DND-41 (cell line): Measurements from ENCODE around the gene HCRT.
"Not testable (repeated sequence)": the region's sequence is repeated elsewhere in the genome, so short reads cannot be mapped to it uniquely, and the experiment has no call there.

Experiments used
- ATAC-seq: fragments of 200-7000 bp; cut with Tn5 transposase; 3 replicates; pipeline ENCODE4 v1.9.1; 2021; ENCODE audit warnings: low read depth; ENCODE audit not compliant: insufficient read depth
- DNase-seq: peaks from one replicate; pipeline ENCODE4 v3.0.0-alpha.2; 2020
- H2AFZ ChIP-seq: 2 replicates; pipeline ENCODE4 v1.6.0; 2012; ENCODE audit warnings: low read depth, low read length
- H3K27ac ChIP-seq: 2 replicates; pipeline ENCODE4 v1.5.1; 2012; ENCODE audit warnings: low read length, inconsistent platforms
- H3K27me3 ChIP-seq: fragments of 200-600 bp; sonication (generic); 2 replicates; pipeline ENCODE4 v1.6.0; 2012; ENCODE audit warnings: low read length, mild to moderate bottlenecking, inconsistent platforms; ENCODE audit not compliant: insufficient read depth, poor library complexity
- H3K36me3 ChIP-seq: 2 replicates; pipeline ENCODE4 v1.5.1; 2012; ENCODE audit warnings: low read length, inconsistent platforms; ENCODE audit not compliant: insufficient read depth
- H3K4me1 ChIP-seq: 2 replicates; pipeline ENCODE4 v1.5.1; 2012; ENCODE audit warnings: mild to moderate bottlenecking, low read length; ENCODE audit not compliant: insufficient read depth
- H3K4me2 ChIP-seq: 2 replicates; pipeline ENCODE4 v1.6.0; 2012; ENCODE audit warnings: mild to moderate bottlenecking, moderate library complexity, low read length, inconsistent platforms; ENCODE audit not compliant: insufficient read depth
- H3K4me3 ChIP-seq, 2 experiments: fragments of 200-600 bp in 1 of 2; shearing (Covaris generic) in 1 of 2; 2 replicates each; pipeline ENCODE4 v1.5.1; 2012 to 2016; ENCODE audit warnings: inconsistent platforms in 2 of 2, low read length in 2 of 2, mild to moderate bottlenecking in 2 of 2, low read depth in 1 of 2, moderate library complexity in 1 of 2
- H3K79me2 ChIP-seq: 2 replicates; pipeline ENCODE4 v1.6.0; 2012; ENCODE audit warnings: low read length, inconsistent platforms; ENCODE audit not compliant: insufficient read depth
- H3K9ac ChIP-seq: 2 replicates; pipeline ENCODE4 v1.6.0; 2012; ENCODE audit warnings: low read depth, mild to moderate bottlenecking, inconsistent platforms, low read length, moderate library complexity
- H3K9me3 ChIP-seq: 2 replicates; pipeline ENCODE4 v1.5.1; 2012; ENCODE audit warnings: low read length, moderate library complexity, mild to moderate bottlenecking, inconsistent platforms; ENCODE audit not compliant: insufficient read depth, severe bottlenecking
- H4K20me1 ChIP-seq: 2 replicates; pipeline ENCODE4 v1.6.0; 2012; ENCODE audit warnings: low read length; ENCODE audit not compliant: insufficient read depth
- CTCF ChIP-seq: IDR thresholded peaks from 2 replicates; pipeline ENCODE4 v1.5.1; 2012; ENCODE audit warnings: borderline replicate concordance, low read length, moderate library complexity, mild to moderate bottlenecking; ENCODE audit not compliant: poor library complexity, severe bottlenecking; ENCODE audit errors: extremely low read depth
- EZH2 ChIP-seq: IDR thresholded peaks from 3 replicates; pipeline ENCODE4 v1.6.1; 2012; ENCODE audit warnings: borderline replicate concordance, low read depth, mild to moderate bottlenecking, moderate library complexity, low read length, inconsistent platforms; ENCODE audit not compliant: severe bottlenecking

The HCRT gene

GRCh38 chr17:42212382-42212781 is 27.1 kb upstream of the HCRT start:
- H3K27me3 ChIP-seq: no peaks in the 10 kb centered on the region
- H3K36me3 ChIP-seq: peaks cover 77% of the 10 kb centered on the region
- TF ChIP-seq EZH2: no peak
- TF ChIP-seq CTCF: no peak
- no peak overlapping the region for H3K9ac ChIP-seq
- H3K27ac ChIP-seq: no peak overlapping the region
- no peaks in the 10 kb centered on the region for H3K9me3 ChIP-seq
- no peaks in the 10 kb centered on the region for H3K79me2 ChIP-seq
- no peak for DNase-seq
- H2AFZ ChIP-seq: no peak overlapping the region
- no peaks in the 10 kb centered on the region for H4K20me1 ChIP-seq
- no peak for ATAC-seq
- no peak overlapping the region for H3K4me3 ChIP-seq
- no peaks in the 10 kb centered on the region for H3K4me1 ChIP-seq
- no peak overlapping the region for H3K4me2 ChIP-seq

GRCh38 chr17:42211921-42212341 is 26.7 kb upstream of the HCRT start:
- H3K36me3 ChIP-seq: peaks cover 77% of the 10 kb centered on the region

GRCh38 chr17:42210046-42210445 is 24.8 kb upstream of the HCRT start:
- TF ChIP-seq CTCF: no peak
- no peak for TF ChIP-seq EZH2
- Histone ChIP-seq H3K4me3 (no peak overlapping the region), H3K9ac (no peak overlapping the region), H4K20me1 (no peaks in the 10 kb centered on the region), H2AFZ (no peak overlapping the region), H3K4me1 (no peaks in the 10 kb centered on the region), H3K79me2 (no peaks in the 10 kb centered on the region), H3K36me3 (peaks cover 78% of the 10 kb centered on the region), H3K27me3 (no peaks in the 10 kb centered on the region), H3K4me2 (no peak overlapping the region), H3K27ac (no peak overlapping the region), H3K9me3 (no peaks in the 10 kb centered on the region)
- DNase-seq: no peak
- no peak for ATAC-seq

More at GRCh38 chr17:42211921-42212341, 26.7 kb upstream of the HCRT start:
- H3K4me3 ChIP-seq, DNase-seq, ATAC-seq, H4K20me1 ChIP-seq, H3K9ac ChIP-seq, H2AFZ ChIP-seq, H3K27me3 ChIP-seq, H3K27ac ChIP-seq, H3K9me3 ChIP-seq, H3K4me1 ChIP-seq, H3K4me2 ChIP-seq, H3K79me2 ChIP-seq: not testable (repeated sequence)

GRCh38 chr17:42206153-42206612 is 20.9 kb upstream of the HCRT start:
- not testable (repeated sequence) for DNase-seq

GRCh38 chr17:42203354-42203753 is 18.1 kb upstream of the HCRT start:
- no peak overlapping the region for H2AFZ ChIP-seq
- H3K36me3 ChIP-seq: peaks cover 68% of the 10 kb centered on the region
- DNase-seq: no peak

More at GRCh38 chr17:42206153-42206612, 20.9 kb upstream of the HCRT start:
- not testable (repeated sequence) for H3K79me2 ChIP-seq, H4K20me1 ChIP-seq, H3K4me2 ChIP-seq, H3K9ac ChIP-seq, H3K27me3 ChIP-seq, H3K27ac ChIP-seq, H3K4me3 ChIP-seq, H3K9me3 ChIP-seq, ATAC-seq, H2AFZ ChIP-seq, H3K4me1 ChIP-seq
- H3K36me3 ChIP-seq: peaks cover 80% of the 10 kb centered on the region

More at GRCh38 chr17:42203354-42203753, 18.1 kb upstream of the HCRT start:
- Histone ChIP-seq H3K4me3 (no peak overlapping the region), H3K9ac (no peak overlapping the region), H4K20me1 (no peaks in the 10 kb centered on the region), H3K4me1 (no peaks in the 10 kb centered on the region), H3K27ac (no peak overlapping the region), H3K4me2 (no peak overlapping the region), H3K79me2 (no peaks in the 10 kb centered on the region), H3K9me3 (no peaks in the 10 kb centered on the region), H3K27me3 (no peaks in the 10 kb centered on the region)
- TF ChIP-seq CTCF: no peak
- TF ChIP-seq EZH2: no peak
- ATAC-seq: no peak
